Liver (tissue), 9 donors: Measurements from ENCODE around the gene COL19A1. TPM values are rescaled to one million over a fixed set of nuclear protein-coding genes. Genes with fewer than 3 reads are reported as not detected.

Experiments
- DNase-seq: peaks from one replicate; pipeline ENCODE4 v3.0.0-alpha.2; 2017; ENCODE audit warnings: low spot score
- H3K27ac ChIP-seq, 2 donors: one replicate each; pipeline ENCODE4 v1.7.0; 2013; ENCODE audit warnings: inconsistent platforms in 2 of 2, low read length in 2 of 2, control low read depth in 1 of 2, low read depth in 1 of 2, mild to moderate bottlenecking in 1 of 2
- H3K27me3 ChIP-seq, 4 donors: one replicate each; pipeline versions ENCODE4 v1.6.1 to v1.7.0; 2013; ENCODE audit warnings: low read length in 3 of 4, inconsistent platforms in 1 of 4, mild to moderate bottlenecking in 1 of 4, moderate library complexity in 1 of 4; ENCODE audit not compliant: control insufficient read depth in 4 of 4, insufficient read depth in 4 of 4
- H3K36me3 ChIP-seq, 4 donors: one replicate each; pipeline versions ENCODE4 v1.6.1 to v1.7.0; 2013; ENCODE audit warnings: low read length in 3 of 4, mild to moderate bottlenecking in 3 of 4, low read depth in 1 of 4, moderate library complexity in 1 of 4; ENCODE audit not compliant: control insufficient read depth in 4 of 4, insufficient read depth in 3 of 4
- H3K4me1 ChIP-seq, 4 donors: one replicate each; pipeline versions ENCODE4 v1.6.1 to v1.7.0; 2013; ENCODE audit warnings: low read length in 3 of 4, mild to moderate bottlenecking in 3 of 4, moderate library complexity in 1 of 4; ENCODE audit not compliant: control insufficient read depth in 4 of 4, insufficient read depth in 4 of 4
- H3K4me3 ChIP-seq, 3 donors: one replicate each; pipeline versions ENCODE4 v1.6.1 to v1.7.0; 2013; ENCODE audit warnings: low read length in 3 of 3, control low read depth in 1 of 3, low read depth in 1 of 3, mild to moderate bottlenecking in 1 of 3
- H3K9ac ChIP-seq, 2 donors: one replicate each; pipeline ENCODE4 v1.7.0; 2013; ENCODE audit warnings: low read length in 2 of 2, mild to moderate bottlenecking in 2 of 2, moderate library complexity in 2 of 2, control low read depth in 1 of 2, low read depth in 1 of 2
- H3K9me3 ChIP-seq, 4 donors: one replicate each; pipeline versions ENCODE4 v1.6.1 to v1.7.0; 2013; ENCODE audit warnings: low read length in 3 of 4; ENCODE audit not compliant: control insufficient read depth in 4 of 4
- CTCF ChIP-seq: fragments of 150-350 bp; IDR thresholded peaks from 2 replicates; pipeline ENCODE4 v1.5.1; 2017; ENCODE audit warnings: improper control_type of control experiment, low read depth, low read length; ENCODE audit not compliant: missing input control
- EGR1 ChIP-seq, 2 donors: IDR thresholded peaks; 2 replicates each; pipeline ENCODE4 v1.6.1; 2016 to 2018; ENCODE audit warnings: antibody characterized with exemption in 2 of 2, low read depth in 2 of 2
- FOXA1 ChIP-seq: IDR thresholded peaks from 2 replicates; pipeline ENCODE4 v1.6.1; 2016; ENCODE audit warnings: antibody characterized with exemption
- FOXA2 ChIP-seq: IDR thresholded peaks from 2 replicates; pipeline ENCODE4 v1.6.1; 2016; ENCODE audit warnings: antibody characterized with exemption
- GABPA ChIP-seq, 2 donors: IDR thresholded peaks in 1 of 2; conservative IDR thresholded peaks in 1 of 2; 2 replicates each; pipeline ENCODE4 v1.6.1; 2016; ENCODE audit warnings: antibody characterized with exemption in 2 of 2, mild to moderate bottlenecking in 1 of 2, moderate library complexity in 1 of 2
- JUND ChIP-seq, 2 donors: IDR thresholded peaks; 2 replicates each; pipeline ENCODE4 v1.6.1; 2016; ENCODE audit warnings: antibody characterized with exemption in 2 of 2
- NR2F2 ChIP-seq: IDR thresholded peaks from 2 replicates; pipeline ENCODE4 v1.6.1; 2016; ENCODE audit warnings: antibody characterized with exemption
- RAD21 ChIP-seq, 2 donors: IDR thresholded peaks; 2 replicates each; pipeline ENCODE4 v1.6.1; 2016; ENCODE audit warnings: antibody characterized with exemption in 2 of 2, mild to moderate bottlenecking in 2 of 2
- RXRA ChIP-seq, 2 donors: IDR thresholded peaks; 2 replicates each; pipeline ENCODE4 v1.6.1; 2017 to 2018; ENCODE audit warnings: antibody characterized with exemption in 2 of 2, mild to moderate bottlenecking in 1 of 2
- SP1 ChIP-seq: IDR thresholded peaks from 2 replicates; pipeline ENCODE4 v1.6.1; 2018; ENCODE audit warnings: antibody characterized with exemption, mild to moderate bottlenecking
- TAF1 ChIP-seq: conservative IDR thresholded peaks from 2 replicates; pipeline ENCODE4 v1.6.1; 2016; ENCODE audit warnings: antibody characterized with exemption, mild to moderate bottlenecking
- YY1 ChIP-seq: IDR thresholded peaks from 2 replicates; pipeline ENCODE4 v1.6.1; 2016; ENCODE audit warnings: antibody characterized with exemption, mild to moderate bottlenecking
- WGBS: extraction: QIAGEN DNeasy Blood & Tissue Kit; methylation state at CpG from one replicate; pipeline ENCODE4 v1.1.7; 2013; 5-methylcytosine and 5-hydroxymethylcytosine counted together
- polyA plus RNA-seq, 2 donors: library from polyadenylated mRNA; stranded (reverse) in 1 of 2; unstranded in 1 of 2; fragments of 200-250 nt in 1 of 2; fragments of >200 nt in 1 of 2; fragmentation: Nextera tagmentation in 1 of 2; extraction: Ambion mirVana in 1 of 2; gene quantifications; one replicate each; pipeline versions ENCODE4 v1.2.1 to v1.2.3, GENCODE V29; 2013 to 2015
- total RNA-seq, 2 donors: library from RNA; depleted of rRNA; stranded (reverse); fragments of >200 nt; gene quantifications; one replicate each; pipeline ENCODE4 v1.2.3, GENCODE V29; 2014
- TF ChIP-seq, protein P1 (sequence below): IDR thresholded peaks from 2 replicates; pipeline ENCODE4 v1.6.1; 2016; ENCODE audit warnings: antibody characterized with exemption
- TF ChIP-seq, protein P2 (sequence below): IDR thresholded peaks from 2 replicates; pipeline ENCODE4 v1.6.1; 2016; ENCODE audit warnings: antibody characterized with exemption, mild to moderate bottlenecking
- TF ChIP-seq, protein P3 (sequence below): IDR thresholded peaks from 2 replicates; pipeline ENCODE4 v1.6.1; 2016; ENCODE audit warnings: antibody characterized with exemption
- donor health status: healthy.
- donor health status: healthy.
- donor health status: healthy.
- donor health status: healthy.
- donor health status: healthy.

Gene COL19A1
- total and polyA plus RNA-seq, 4 donors = 0.25 to 0.51 TPM; not detected in 2

DNA sequence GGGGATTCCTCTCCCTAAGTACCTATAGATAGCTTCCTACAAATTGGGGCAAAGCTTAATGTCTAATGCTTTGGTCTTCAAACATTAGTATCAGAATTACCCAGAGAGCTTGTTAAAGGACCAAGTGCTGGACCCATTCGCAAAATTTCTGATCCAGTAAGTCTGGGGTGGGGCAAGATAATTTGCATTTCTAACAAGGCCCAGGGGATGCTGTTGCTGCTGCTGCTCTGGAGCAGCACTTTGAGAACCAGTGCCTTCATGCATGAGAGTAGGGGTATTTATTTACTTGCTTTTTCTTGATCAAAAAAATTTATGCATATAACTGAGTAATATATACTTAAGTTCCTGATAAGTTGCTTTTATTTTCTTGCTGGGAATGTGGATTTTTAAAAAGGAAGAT, 24.5 kb upstream of the COL19A1 start:
- Histone ChIP-seq H3K4me1 (peaks cover 0 to 4% (median 2%) of the 10 kb centered on the region in 4 donors), H3K9ac (no peak overlapping the region), H3K36me3 (no peaks in the 10 kb centered on the region), H3K27me3 (peaks cover 0 to 2% (median 0%) of the 10 kb centered on the region in 4 donors), H3K9me3 (no peaks in the 10 kb centered on the region), H3K4me3 (no peak overlapping the region), H3K27ac (no peak overlapping the region)
- WGBS = 84% methylated on average over 1 of the region's 1 CpG
- no peak for TF ChIP-seq JUND (IDR thresholded peaks at IDR 0.05)
- TF ChIP-seq, protein P1, sequence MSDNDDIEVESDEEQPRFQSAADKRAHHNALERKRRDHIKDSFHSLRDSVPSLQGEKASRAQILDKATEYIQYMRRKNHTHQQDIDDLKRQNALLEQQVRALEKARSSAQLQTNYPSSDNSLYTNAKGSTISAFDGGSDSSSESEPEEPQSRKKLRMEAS = no peak
- TF ChIP-seq FOXA2 = no peak
- TF ChIP-seq YY1 = no peak
- no peak for TF ChIP-seq NR2F2
- no peak for TF ChIP-seq EGR1 (IDR thresholded peaks at IDR 0.05; ENCODE audit: low read depth in 2 of 2)
- no peak for TF ChIP-seq FOXA1
- no peak for TF ChIP-seq RXRA (IDR thresholded peaks at IDR 0.05)
- TF ChIP-seq GABPA (IDR thresholded peaks at IDR 0.05 in 1 of 2, conservative IDR thresholded peaks at IDR 0.05 in 1 of 2) = no peak
- no peak for TF ChIP-seq CTCF
- TF ChIP-seq, protein P2, sequence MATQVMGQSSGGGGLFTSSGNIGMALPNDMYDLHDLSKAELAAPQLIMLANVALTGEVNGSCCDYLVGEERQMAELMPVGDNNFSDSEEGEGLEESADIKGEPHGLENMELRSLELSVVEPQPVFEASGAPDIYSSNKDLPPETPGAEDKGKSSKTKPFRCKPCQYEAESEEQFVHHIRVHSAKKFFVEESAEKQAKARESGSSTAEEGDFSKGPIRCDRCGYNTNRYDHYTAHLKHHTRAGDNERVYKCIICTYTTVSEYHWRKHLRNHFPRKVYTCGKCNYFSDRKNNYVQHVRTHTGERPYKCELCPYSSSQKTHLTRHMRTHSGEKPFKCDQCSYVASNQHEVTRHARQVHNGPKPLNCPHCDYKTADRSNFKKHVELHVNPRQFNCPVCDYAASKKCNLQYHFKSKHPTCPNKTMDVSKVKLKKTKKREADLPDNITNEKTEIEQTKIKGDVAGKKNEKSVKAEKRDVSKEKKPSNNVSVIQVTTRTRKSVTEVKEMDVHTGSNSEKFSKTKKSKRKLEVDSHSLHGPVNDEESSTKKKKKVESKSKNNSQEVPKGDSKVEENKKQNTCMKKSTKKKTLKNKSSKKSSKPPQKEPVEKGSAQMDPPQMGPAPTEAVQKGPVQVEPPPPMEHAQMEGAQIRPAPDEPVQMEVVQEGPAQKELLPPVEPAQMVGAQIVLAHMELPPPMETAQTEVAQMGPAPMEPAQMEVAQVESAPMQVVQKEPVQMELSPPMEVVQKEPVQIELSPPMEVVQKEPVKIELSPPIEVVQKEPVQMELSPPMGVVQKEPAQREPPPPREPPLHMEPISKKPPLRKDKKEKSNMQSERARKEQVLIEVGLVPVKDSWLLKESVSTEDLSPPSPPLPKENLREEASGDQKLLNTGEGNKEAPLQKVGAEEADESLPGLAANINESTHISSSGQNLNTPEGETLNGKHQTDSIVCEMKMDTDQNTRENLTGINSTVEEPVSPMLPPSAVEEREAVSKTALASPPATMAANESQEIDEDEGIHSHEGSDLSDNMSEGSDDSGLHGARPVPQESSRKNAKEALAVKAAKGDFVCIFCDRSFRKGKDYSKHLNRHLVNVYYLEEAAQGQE = no peak
- no peak for TF ChIP-seq SP1
- no peak for TF ChIP-seq RAD21 (IDR thresholded peaks at IDR 0.05)
- TF ChIP-seq, protein P3, sequence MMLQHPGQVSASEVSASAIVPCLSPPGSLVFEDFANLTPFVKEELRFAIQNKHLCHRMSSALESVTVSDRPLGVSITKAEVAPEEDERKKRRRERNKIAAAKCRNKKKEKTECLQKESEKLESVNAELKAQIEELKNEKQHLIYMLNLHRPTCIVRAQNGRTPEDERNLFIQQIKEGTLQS = no peak
- TF ChIP-seq TAF1 = no peak
- DNase-seq = no peak

- Histone ChIP-seq H3K4me3 (no peak overlapping the region), H3K27ac (no peak overlapping the region), H3K27me3 (no peaks in the 10 kb centered on the region), H3K9ac (no peak overlapping the region), H3K9me3 (no peaks in the 10 kb centered on the region), H3K36me3 (no peaks in the 10 kb centered on the region), H3K4me1 (peaks cover 0 to 5% (median 3%) of the 10 kb centered on the region in 4 donors)
- WGBS = 93% methylated on average over 1 of the region's 1 CpG
- TF ChIP-seq, protein P2 = no peak
- TF ChIP-seq FOXA1 (no peak), NR2F2 (no peak), RAD21 (IDR thresholded peaks at IDR 0.05) (no peak), GABPA (IDR thresholded peaks at IDR 0.05 in 1 of 2, conservative IDR thresholded peaks at IDR 0.05 in 1 of 2) (no peak)
- no peak for DNase-seq
Measured at GRCh38 chr6:69843189-69843588, 23.2 kb upstream of the COL19A1 start.
